ENCODE results near the gene L2HGDH.

Gene L2HGDH

DNA sequence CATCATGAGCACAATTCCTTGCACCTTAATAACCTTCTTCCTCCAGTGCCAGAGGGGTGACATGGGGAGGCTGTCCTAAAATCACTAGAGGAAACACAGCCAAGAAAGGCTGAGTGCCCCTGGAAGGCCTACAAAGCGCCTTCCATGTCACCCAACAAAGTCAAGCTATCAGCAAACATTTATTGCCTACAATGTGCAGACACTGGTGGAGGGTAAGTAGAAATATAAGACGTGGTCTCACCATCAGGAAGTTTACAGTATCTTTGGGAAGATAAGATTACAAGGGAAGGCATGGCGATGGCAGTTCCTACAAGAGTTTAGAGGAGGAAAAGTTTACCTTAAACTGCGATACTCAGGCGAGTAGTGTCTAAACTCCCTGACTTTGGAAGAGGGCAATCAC lies 28.0 kb upstream of the L2HGDH start:
- DNase-seq (ENCODE audit: low spot score): no peak

GRCh38 chr14:50339178-50339804 lies 27.3 kb upstream of the L2HGDH start:
- TF ChIP-seq, protein P1, sequence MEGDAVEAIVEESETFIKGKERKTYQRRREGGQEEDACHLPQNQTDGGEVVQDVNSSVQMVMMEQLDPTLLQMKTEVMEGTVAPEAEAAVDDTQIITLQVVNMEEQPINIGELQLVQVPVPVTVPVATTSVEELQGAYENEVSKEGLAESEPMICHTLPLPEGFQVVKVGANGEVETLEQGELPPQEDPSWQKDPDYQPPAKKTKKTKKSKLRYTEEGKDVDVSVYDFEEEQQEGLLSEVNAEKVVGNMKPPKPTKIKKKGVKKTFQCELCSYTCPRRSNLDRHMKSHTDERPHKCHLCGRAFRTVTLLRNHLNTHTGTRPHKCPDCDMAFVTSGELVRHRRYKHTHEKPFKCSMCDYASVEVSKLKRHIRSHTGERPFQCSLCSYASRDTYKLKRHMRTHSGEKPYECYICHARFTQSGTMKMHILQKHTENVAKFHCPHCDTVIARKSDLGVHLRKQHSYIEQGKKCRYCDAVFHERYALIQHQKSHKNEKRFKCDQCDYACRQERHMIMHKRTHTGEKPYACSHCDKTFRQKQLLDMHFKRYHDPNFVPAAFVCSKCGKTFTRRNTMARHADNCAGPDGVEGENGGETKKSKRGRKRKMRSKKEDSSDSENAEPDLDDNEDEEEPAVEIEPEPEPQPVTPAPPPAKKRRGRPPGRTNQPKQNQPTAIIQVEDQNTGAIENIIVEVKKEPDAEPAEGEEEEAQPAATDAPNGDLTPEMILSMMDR (IDR thresholded peaks at IDR 0.05; ENCODE audit: extremely low read depth, missing control alignments): no peak
- DNase-seq (ENCODE audit: low spot score): no peak

More for the DNA sequence above, 28.0 kb upstream of the L2HGDH start:
- TF ChIP-seq, protein P1 (IDR thresholded peaks at IDR 0.05; ENCODE audit: extremely low read depth, missing control alignments): no peak

- TF ChIP-seq, protein P1 (IDR thresholded peaks at IDR 0.05; ENCODE audit: extremely low read depth, missing control alignments): no peak
- DNase-seq (ENCODE audit: low spot score): no peak
Observed at GRCh38 chr14:50338587-50338986, 26.6 kb upstream of the L2HGDH start.

DNA sequence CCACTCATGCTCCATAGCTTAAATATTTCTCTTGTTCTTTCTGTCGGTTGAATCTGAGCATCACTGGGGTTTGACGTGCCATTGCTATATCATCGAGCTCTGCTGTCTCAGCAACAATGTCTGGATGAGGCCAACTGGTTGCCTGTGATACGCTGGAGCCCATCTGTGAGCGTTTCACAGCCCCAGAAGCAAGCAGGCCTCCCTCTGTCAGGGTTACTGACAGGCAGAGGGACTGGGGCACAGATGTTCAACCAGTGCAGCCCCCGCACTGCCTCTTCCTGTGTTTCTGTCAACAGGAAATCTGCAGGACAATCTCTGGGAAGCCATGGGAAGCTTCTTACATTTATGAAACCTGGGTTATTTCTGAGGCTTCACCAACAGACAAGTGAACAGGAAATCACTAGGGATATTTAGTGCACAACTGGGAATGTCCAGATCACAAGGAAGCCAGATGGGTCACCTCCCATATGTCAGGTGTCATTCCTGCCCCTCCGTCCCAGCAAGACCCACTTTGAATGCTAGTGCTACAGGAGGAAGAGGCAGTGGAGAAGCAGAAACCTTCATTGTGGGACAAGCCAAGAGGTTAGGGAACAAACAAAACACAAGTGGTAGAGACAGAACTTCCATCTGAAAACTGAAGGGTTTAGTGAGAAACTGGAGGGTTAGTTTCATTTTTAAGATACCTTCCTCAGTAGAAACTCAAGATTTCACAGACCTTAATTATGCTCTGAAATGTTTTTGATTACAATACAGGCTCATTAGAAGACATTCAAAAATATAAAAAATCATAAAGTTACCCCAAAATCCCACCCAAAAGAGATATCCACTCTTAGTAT lies 24.2 kb upstream of the L2HGDH start:
- peak; percentile 33 for DNase-seq (ENCODE audit: low spot score)
- TF ChIP-seq, protein P1 (IDR thresholded peaks at IDR 0.05; ENCODE audit: extremely low read depth, missing control alignments): no peak

DNA sequence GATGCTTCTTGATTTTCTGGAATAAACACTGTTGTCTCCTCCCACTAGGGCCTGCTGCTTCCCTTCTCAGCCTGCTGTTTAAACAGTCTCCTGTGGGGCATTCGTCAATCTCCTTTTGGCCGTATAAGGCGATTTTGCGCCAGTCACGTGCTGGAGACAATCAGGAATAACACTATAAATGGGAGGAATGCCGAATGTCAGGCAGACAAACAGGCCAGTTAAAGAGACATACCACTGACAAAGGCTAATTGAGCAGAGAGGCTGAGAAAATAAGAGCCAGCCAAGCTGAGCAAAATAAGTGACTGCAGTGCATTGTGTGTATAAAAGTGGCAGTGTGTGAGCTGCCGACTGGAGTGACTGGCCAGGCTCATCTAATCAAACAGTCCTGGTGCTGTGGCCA lies 23.4 kb upstream of the L2HGDH start:
- TF ChIP-seq, protein P1 (IDR thresholded peaks at IDR 0.05; ENCODE audit: extremely low read depth, missing control alignments): no peak
- no peak for DNase-seq (ENCODE audit: low spot score)

GRCh38 chr14:50334211-50334610 lies 22.2 kb upstream of the L2HGDH start:
- TF ChIP-seq, protein P1 (IDR thresholded peaks at IDR 0.05; ENCODE audit: extremely low read depth, missing control alignments): no peak
- DNase-seq (ENCODE audit: low spot score): no peak

DNA sequence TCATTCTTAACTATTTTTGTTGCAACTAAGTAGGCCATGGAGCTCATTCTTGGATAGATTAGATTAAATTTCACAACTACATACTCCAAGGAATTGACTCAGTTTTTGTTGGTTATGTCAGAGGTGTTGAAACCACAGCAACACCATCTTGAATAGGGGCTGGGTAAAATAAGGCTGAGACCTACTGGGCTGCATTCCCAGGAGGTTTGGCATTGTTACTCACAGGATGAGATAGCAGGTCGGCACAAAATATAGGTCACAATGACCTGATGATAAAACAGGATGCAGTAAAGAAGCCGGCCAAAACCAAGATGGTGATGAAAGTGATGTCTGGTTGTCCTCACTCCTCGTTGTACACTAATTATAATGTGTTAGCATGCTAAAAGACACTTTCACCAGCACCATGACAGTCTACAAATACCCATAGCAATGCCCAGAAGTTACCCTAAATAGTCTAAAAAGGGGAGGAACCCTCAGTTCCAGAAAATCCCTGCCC lies 21.0 kb upstream of the L2HGDH start:
- TF ChIP-seq, protein P1 (IDR thresholded peaks at IDR 0.05; ENCODE audit: extremely low read depth, missing control alignments): no peak
- no peak for DNase-seq (ENCODE audit: low spot score)
